Fibroblast of pulmonary artery (primary cell): ENCODE measurements around the gene SMIM22.

Experiments used
- DNase-seq: peaks from one replicate; pipeline ENCODE4 v3.0.0-alpha.2; 2010; ENCODE audit warnings: low read depth
- H3K4me3 ChIP-seq: replicated peaks from 2 replicates; pipeline ENCODE4 v1.5.1; 2011; ENCODE audit warnings: low read depth, mild to moderate bottlenecking, control low read depth, low read length, moderate library complexity
- TF ChIP-seq, protein P1 (sequence below): IDR thresholded peaks from 2 replicates; pipeline ENCODE4 v1.5.1; 2011; ENCODE audit warnings: mild to moderate bottlenecking, control low read depth, low read length, inconsistent platforms; ENCODE audit errors: missing control alignments

The SMIM22 gene

DNA sequence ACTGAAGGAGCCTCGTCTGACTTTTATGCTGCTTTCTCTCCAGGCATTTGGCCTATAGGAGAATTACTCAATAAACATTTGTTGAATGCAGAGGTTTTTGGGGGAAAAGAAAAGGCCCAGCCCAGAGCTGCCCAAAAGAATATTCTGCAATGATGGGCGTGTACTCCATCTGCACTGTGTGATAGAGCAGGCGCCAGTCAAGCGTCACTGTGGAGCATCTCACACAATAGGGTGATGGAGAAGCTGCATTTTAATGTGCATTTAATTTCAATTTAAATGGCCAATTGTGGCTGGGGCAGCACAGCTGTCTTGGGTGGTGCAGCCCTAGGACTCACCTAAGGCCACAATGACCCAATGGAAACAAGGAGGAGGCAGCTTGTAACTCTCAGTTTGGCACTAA lies 31.4 kb downstream of the SMIM22 start:
- no peak overlapping the region for H3K4me3 ChIP-seq
- TF ChIP-seq, protein P1, sequence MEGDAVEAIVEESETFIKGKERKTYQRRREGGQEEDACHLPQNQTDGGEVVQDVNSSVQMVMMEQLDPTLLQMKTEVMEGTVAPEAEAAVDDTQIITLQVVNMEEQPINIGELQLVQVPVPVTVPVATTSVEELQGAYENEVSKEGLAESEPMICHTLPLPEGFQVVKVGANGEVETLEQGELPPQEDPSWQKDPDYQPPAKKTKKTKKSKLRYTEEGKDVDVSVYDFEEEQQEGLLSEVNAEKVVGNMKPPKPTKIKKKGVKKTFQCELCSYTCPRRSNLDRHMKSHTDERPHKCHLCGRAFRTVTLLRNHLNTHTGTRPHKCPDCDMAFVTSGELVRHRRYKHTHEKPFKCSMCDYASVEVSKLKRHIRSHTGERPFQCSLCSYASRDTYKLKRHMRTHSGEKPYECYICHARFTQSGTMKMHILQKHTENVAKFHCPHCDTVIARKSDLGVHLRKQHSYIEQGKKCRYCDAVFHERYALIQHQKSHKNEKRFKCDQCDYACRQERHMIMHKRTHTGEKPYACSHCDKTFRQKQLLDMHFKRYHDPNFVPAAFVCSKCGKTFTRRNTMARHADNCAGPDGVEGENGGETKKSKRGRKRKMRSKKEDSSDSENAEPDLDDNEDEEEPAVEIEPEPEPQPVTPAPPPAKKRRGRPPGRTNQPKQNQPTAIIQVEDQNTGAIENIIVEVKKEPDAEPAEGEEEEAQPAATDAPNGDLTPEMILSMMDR, result no peak
- no peak for DNase-seq

DNA sequence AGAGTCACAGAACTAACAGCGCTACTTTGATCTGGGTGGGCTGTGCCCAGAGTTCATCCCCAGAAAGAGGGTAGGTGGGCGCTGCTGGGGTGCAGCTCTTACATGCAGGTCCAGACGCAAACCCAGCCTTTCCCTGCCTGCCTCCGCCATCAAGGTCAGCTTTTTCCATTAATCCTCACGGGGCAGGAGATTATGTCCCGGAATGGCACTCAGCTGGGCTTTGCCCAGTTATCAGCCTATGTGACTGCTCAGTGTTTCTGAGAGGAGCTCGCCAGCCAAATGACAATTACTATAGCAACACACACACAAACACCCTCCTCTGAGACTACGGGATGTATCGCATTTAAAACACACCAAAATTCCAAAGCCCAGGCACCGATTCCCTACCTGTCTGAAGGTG lies 31.8 kb downstream of the SMIM22 start:
- no peak overlapping the region for H3K4me3 ChIP-seq
- no peak for DNase-seq
- TF ChIP-seq, protein P1, result no peak

DNA sequence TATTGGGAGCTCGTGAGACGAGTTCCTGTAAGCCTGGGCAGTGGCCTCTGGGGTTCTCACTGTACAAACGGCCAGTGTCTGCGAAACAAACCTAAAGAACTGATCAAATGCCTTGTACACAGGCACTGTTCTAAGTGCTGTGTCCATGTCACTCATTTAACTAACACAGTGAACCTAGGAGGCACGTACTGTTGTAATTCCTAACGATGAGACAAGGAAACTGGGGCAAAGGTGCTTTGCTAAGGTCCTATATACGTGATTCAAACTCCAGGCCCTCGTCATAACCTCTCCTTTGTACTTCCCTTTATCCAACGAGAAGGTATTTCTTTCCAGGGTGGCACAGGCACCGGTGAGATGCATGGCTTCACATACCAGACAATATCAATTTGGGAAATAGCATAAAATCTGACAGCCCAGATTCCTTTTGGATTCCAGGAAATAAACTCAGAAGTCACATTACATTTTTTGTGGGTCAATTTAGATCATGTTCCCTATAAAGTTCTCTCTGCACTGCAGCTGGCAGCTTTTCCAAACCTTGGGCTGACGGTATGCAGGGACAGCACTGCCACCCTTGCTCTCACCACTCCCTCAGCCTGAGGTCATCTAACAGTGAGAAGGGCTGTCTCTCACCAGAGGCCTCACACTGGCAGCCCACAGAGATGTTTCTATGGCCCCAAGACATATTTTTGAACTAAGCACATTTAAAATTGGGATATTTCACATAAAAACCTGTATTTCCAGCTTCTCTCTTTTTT lies 33.6 kb downstream of the SMIM22 start:
- no peak for DNase-seq
- H3K4me3 ChIP-seq, result no peak overlapping the region
- TF ChIP-seq, protein P1, result no peak

DNA sequence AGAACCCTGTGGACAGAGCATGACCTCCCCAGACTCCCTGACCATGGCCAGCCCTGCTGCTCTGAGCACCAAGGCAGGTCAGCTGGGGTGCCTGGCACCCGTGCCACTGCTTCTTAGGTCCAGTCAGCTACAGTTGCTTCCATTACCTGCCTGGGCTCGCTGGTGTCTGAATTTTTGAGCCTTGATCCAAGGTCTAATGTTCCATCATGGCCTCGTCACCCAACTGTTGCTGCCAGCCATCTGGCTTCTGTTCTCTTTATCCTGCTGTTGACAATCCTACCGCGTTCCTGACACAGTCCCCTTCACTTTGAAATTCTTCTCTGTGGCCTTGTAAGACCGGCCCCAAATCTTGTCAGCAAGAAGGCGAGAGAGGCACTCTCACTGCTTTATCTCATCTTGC lies 35.2 kb downstream of the SMIM22 start:
- no peak overlapping the region for H3K4me3 ChIP-seq
- TF ChIP-seq, protein P1, result no peak
- DNase-seq, result no peak

DNA sequence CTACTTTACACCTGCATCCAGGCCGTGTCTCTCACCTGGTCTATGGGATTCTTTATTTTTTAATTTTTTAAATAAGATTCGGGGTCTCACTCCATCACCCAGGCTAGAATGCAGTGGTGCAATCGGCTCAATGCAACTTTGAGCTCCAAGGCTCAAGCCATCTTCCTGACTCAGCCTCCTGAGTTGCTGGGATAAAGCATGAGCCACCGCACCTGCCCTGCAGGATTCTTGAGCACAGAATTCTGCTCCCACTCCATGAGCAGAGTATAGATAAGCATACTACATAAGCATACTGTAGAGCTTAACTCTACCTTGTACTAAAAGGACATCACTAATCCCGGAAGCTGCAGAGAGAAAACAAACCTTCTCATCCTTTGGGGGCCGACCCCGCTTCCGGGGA lies 36.4 kb downstream of the SMIM22 start:
- DNase-seq, result no peak

DNA sequence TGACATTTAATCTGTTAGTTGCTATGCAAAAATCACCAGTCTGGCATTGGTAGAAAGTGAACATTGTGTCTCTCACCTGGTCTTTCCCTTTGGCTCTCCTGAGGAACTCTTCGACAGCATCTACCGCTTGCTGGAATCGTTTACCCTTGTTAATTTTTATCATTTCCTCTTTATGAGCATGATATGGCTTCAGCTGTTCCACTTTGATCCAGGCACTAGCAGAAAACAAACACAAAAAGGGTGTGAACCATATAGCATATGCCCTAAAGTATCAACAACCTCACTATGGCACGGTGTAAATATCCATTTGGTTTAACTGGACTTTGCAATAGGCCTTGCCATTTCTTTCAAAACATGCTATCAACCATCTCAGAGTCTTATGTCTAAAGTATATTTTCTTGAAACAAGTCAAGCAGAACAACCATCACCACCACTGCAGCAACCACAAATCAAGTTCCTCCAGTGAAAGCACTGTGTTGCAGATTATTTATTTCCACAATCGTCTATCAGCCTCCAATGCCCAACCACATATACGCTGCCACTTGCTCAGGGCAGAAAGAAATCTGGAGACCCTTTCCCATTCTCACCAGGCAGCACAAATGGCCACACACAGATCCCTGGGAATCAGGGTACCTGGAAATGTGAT lies 37.7 kb downstream of the SMIM22 start:
- no peak overlapping the region for H3K4me3 ChIP-seq
- no peak for DNase-seq
- TF ChIP-seq, protein P1, result no peak

More for the DNA sequence above, 36.4 kb downstream of the SMIM22 start:
- no peak overlapping the region for H3K4me3 ChIP-seq
- TF ChIP-seq, protein P1, result no peak

DNA sequence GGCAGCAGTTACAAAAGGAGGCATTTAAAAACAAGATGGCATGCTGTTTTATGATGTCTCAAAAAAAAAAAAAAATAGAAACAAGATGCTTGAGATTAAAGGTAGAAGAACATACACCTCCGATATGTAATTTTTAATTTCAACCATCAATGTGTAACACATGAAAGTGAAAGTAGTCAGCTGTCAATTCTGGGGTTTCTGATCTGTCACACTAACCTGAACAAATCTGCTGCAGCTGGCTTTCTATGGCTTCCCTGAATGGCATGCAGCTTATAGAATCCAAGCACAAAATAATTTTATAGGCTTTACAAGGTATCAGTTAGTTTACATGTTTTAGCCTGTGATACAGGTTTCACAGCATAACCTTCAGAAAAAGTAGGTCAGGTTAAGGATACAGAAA lies 38.4 kb downstream of the SMIM22 start:
- H3K4me3 ChIP-seq, result no peak overlapping the region
- DNase-seq, result no peak
- TF ChIP-seq, protein P1, result no peak
